HUES64 (cell line): ENCODE results near the gene UST.
"Not testable (repeated sequence)": the region's sequence is repeated elsewhere in the genome, so short reads cannot be mapped to it uniquely, and the experiment has no call there.

Experiments
- H3K27ac ChIP-seq: 2 replicates; pipeline ENCODE4 v1.7.0; 2013; ENCODE audit warnings: low read depth, low read length, inconsistent platforms
- H3K27me3 ChIP-seq: 2 replicates; pipeline ENCODE4 v1.6.1; 2013; ENCODE audit warnings: mild to moderate bottlenecking, low read length; ENCODE audit not compliant: insufficient read depth
- H3K36me3 ChIP-seq: 2 replicates; pipeline ENCODE4 v1.6.1; 2013; ENCODE audit warnings: mild to moderate bottlenecking, low read length; ENCODE audit not compliant: insufficient read depth
- H3K4me1 ChIP-seq: 2 replicates; pipeline ENCODE4 v1.6.1; 2013; ENCODE audit warnings: mild to moderate bottlenecking, low read length, moderate library complexity; ENCODE audit not compliant: insufficient read depth
- H3K4me3 ChIP-seq: 2 replicates; pipeline ENCODE4 v1.5.1; 2013; ENCODE audit warnings: mild to moderate bottlenecking, low read length, moderate library complexity
- H3K9ac ChIP-seq: 2 replicates; pipeline ENCODE4 v1.6.1; 2013; ENCODE audit warnings: mild to moderate bottlenecking, low read depth, low read length
- H3K9me3 ChIP-seq: 2 replicates; pipeline ENCODE4 v1.6.1; 2013; ENCODE audit warnings: low read depth, low read length; ENCODE audit not compliant: insufficient read depth
- WGBS: fragments of 150-250, 120-280 bp; methylation state at CpG from one replicate; pipeline ENCODE4 v1.1.7; 2013; ENCODE audit warnings: missing lambda C conversion rate; 5-methylcytosine and 5-hydroxymethylcytosine counted together

Gene UST

DNA sequence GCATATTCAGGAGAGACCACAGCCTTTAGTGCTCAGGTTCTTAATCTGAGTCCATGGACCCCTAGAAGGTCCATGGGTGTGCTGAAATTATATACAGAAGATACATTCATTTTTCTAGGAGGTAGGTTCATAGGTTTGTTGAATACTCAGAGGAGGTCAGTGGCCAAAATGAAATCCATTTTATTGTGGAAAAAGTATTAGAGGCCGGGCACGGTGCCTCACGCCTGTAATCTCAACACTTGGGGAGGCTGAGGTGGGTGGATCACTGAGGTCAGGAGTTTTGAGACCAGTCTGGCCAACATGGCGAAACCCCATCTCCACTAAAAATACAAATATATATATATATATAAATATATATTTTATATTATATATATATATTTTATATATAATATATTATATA is 9.0 kb upstream of the UST start:
- 93% methylated on average over 3 of the region's 4 CpGs for WGBS
- no peaks in the 10 kb centered on the region for H3K27me3 ChIP-seq
- no peak overlapping the region for H3K4me3 ChIP-seq
- H3K4me1 ChIP-seq: no peaks in the 10 kb centered on the region
- no peak overlapping the region for H3K9ac ChIP-seq
- no peaks in the 10 kb centered on the region for H3K36me3 ChIP-seq
- no peak overlapping the region for H3K27ac ChIP-seq
- H3K9me3 ChIP-seq: no peaks in the 10 kb centered on the region

DNA sequence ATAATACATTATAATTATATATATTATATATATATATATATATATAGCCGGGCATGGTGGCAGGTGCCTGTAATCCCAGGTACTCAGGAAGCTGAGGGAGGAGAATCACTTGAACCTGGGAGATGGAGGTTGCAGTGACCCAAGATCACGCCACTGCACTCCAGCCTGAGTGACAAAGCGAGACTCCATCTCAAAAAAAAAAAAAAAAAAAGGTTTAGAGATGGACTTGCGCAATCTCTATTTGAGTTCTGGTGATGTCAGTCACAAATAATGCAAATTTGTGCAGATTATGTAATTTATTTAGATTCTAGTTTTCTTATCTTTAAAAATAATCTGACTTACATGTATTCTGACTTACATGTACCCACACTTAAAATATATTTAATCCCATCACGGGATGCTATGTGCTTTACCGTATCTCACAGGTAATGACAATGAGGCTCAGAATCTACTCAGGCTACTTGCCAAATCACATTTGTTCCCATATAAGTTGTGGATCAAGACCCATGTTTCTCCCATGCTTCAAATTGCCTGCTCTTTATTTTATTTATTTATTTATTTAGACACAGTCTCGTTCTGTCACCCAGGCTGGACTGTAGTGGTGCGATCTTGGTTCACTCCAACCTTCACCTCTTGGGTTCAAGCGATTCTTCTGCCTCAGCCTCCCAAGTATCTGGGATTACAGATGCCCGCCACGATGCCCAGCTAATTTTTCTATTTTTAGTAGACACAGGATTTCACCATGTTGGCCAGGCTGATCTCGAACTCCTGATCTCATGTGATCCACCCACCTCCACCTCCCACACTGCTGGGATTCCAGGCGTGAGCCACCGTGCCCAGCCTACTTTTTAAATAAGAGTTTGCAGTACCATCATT is 7.6 kb upstream of the UST start:
- Histone ChIP-seq H3K4me1 (no peaks in the 10 kb centered on the region), H3K9me3 (no peaks in the 10 kb centered on the region), H3K27me3 (no peaks in the 10 kb centered on the region), H3K9ac (no peak overlapping the region), H3K4me3 (no peak overlapping the region), H3K27ac (no peak overlapping the region), H3K36me3 (no peaks in the 10 kb centered on the region)
- 98% methylated on average over 13 of the region's 14 CpGs for WGBS

GRCh38 chr6:148739822-148740128 is 7.1 kb upstream of the UST start:
- H3K9ac ChIP-seq: no peak overlapping the region
- H3K9me3 ChIP-seq: no peaks in the 10 kb centered on the region
- H3K27ac ChIP-seq: no peak overlapping the region
- H3K4me3 ChIP-seq: no peak overlapping the region
- H3K4me1 ChIP-seq: no peaks in the 10 kb centered on the region
- H3K27me3 ChIP-seq: peaks cover under 1% of the 10 kb centered on the region; the same call in 1 of the 2 replicates
- WGBS: 93% methylated on average over 3 of the region's 3 CpGs
- no peaks in the 10 kb centered on the region for H3K36me3 ChIP-seq

DNA sequence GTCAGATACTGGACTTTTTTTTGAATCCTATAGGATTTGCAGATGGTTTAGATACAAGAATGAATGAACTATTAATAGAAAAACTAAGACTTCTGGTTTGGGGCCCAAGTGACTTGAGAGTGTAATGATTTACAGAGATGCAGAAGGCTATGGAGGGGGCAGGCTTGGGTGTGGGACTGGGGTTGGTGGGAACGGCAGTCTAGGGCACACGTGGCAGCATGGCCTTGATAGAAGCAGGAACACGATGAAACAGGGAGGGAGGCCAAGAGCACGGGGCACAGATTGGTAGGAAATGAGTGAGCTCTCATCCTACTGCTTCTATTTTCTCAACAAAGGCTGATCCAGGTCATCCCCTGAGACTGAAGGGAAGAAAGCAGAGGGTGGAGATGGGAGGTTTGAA is 3.4 kb upstream of the UST start:
- H3K27ac ChIP-seq: no peak overlapping the region
- no peaks in the 10 kb centered on the region for H3K9me3 ChIP-seq
- H3K36me3 ChIP-seq: no peaks in the 10 kb centered on the region
- H3K9ac ChIP-seq: no peak overlapping the region
- no peak overlapping the region for H3K4me3 ChIP-seq
- 95% methylated on average over 4 of the region's 4 CpGs for WGBS
- H3K4me1 ChIP-seq: peaks cover 8% of the 10 kb centered on the region
- H3K27me3 ChIP-seq: peaks cover 3% of the 10 kb centered on the region; the same call in 1 of the 2 replicates

- Histone ChIP-seq H3K9me3 (no peaks in the 10 kb centered on the region), H3K9ac (peak overlapping the region; percentile 79), H3K36me3 (no peaks in the 10 kb centered on the region), H3K4me3 (peak overlapping the region; percentile 66), H3K4me1 (peaks cover 20% of the 10 kb centered on the region), H3K27ac (peak overlapping the region; percentile 50; the same call in 1 of the 2 replicates), H3K27me3 (peaks cover 12% of the 10 kb centered on the region; the same call in 1 of the 2 replicates)
- WGBS: 12% methylated on average over 4 of the region's 6 CpGs
Measured at GRCh38 chr6:148745926-148746325, 904 bp upstream of the UST start.

DNA sequence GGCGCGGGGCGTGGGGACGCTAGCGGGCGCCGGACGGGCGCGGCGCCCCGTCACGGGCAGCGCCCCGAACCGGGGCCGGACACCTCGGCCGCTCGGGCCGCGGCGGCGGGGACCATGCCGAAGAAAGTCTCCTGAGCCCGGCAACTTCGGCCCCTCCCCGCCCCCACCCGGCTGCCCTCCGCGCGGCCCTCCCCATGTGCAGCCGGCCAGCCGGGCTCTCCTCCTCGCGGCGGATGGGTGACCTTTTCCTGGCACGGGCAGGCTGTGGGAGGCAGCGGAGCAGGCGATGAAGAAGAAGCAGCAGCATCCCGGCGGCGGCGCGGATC is 278 bp downstream of the UST start:
- peak overlapping the region; percentile 66 for H3K4me3 ChIP-seq
- peak overlapping the region; percentile 50; the same call in 1 of the 2 replicates for H3K27ac ChIP-seq
- H3K27me3 ChIP-seq: peaks cover 12% of the 10 kb centered on the region; the same call in 1 of the 2 replicates
- H3K4me1 ChIP-seq: peaks cover 27% of the 10 kb centered on the region
- under 1% methylated on average over 45 of the region's 45 CpGs for WGBS
- H3K36me3 ChIP-seq: no peaks in the 10 kb centered on the region
- peak overlapping the region; percentile 79 for H3K9ac ChIP-seq
- no peaks in the 10 kb centered on the region for H3K9me3 ChIP-seq

DNA sequence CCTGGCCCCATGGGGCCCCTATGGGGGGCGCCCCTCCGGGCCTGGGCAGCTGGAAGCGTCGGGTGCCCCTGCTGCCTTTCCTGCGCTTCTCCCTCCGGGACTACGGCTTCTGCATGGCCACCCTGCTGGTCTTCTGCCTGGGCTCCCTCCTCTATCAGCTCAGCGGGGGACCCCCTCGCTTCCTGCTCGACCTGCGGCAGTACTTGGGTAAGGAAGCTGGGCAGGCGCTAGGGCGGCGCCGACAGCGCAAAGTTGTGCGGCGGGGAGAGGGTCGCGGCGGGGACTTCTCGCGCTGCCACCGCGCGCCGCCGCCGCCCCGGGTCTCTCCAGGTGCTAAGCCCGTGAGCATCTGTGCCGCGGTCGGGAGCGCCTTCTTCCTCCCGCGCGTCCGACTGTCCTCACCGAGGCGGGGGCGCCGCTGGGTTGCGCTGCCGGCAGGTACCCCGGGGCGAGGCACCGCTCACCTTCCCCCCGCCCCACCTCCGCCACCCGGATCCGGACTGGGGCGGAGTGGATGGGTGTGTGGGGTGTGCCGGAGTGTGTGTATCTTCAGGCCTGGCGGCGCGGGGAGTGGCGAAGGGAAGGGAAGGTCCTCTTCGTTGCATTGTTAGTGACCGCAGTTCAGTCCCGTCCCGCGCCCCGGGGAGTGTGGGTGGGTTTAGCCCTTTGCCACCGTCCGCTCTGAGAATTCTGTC is 788 bp downstream of the UST start:
- Histone ChIP-seq H3K9ac (peak overlapping the region; percentile 79), H3K9me3 (no peaks in the 10 kb centered on the region), H3K4me1 (peaks cover 29% of the 10 kb centered on the region), H3K27me3 (peaks cover 12% of the 10 kb centered on the region; the same call in 1 of the 2 replicates), H3K4me3 (peak overlapping the region; percentile 66), H3K27ac (peak overlapping the region; percentile 50; the same call in 1 of the 2 replicates), H3K36me3 (no peaks in the 10 kb centered on the region)
- WGBS: under 1% methylated on average over 59 of the region's 66 CpGs

DNA sequence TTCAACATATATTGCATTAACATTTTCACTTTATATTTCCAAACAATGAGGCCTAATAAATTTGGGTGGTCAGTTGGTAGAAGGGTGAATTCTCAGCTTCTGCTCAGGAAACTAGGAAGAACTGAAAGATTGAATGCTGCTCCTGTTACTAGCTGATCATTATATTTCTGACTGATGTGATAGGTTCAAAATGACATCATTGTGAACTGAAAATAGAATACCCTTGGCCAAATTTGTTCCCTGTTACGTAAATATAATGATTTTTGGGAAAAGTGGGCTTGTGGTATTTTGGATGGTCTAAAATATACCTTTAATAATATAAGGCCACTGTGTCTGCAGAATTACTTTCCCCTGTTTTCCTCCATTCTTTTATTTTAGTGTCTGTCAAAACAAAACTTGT is 2.8 kb downstream of the UST start:
- Histone ChIP-seq H3K27me3 (peaks cover 12% of the 10 kb centered on the region; the same call in 1 of the 2 replicates), H3K9me3 (no peaks in the 10 kb centered on the region), H3K27ac (no peak overlapping the region), H3K4me1 (peaks cover 31% of the 10 kb centered on the region), H3K4me3 (no peak overlapping the region), H3K36me3 (no peaks in the 10 kb centered on the region), H3K9ac (no peak overlapping the region)
- 100% methylated on average over 1 of the region's 1 CpG for WGBS

DNA sequence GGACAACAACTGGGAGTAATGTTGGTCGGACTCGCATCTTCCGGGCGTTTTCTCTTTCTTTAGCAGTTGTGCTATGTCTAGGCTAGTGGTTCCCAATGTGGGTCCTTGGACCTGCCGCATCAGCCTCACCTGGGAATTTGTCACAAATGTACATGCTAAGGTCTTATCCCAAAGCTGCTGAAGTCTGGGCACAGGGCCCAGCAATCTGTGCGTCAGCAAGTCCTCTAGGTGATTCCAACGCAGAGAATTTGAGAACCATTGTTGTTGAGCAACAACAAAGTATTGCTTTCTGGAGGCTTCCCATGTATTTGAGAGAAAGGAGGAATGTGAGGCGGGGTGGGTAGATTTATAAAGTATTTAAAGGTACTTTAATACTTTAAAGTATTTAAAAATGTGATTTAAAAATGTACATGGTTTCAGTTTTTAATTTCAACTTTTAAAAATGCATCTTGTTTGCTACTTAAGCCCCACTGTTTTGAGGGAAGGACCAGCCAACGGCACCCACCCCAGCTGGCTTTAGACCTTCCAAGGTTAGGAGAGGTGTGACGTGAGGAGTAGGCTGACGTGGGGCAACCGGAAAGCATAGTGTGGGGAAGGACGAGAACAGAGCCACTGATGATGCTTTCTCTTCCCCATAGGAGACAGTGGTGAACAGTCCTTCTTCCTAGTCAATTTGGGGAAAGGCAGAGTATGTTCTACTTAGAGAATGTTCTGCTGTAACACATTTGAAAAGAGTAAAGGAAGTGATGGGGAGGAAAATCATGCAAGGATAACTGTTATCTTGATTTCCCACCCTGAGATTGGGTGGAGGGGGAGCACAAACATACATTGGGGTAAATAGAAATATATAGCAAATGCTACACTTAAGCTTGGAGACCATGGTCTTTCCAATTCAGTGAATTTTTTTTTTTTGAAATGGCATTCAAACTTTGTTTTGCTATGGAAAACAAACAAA is 4.3 kb downstream of the UST start:
- Histone ChIP-seq H3K4me1 (peaks cover 32% of the 10 kb centered on the region), H3K4me3 (no peak overlapping the region), H3K9me3 (no peaks in the 10 kb centered on the region), H3K9ac (no peak overlapping the region), H3K27me3 (peaks cover 9% of the 10 kb centered on the region; the same call in 1 of the 2 replicates), H3K36me3 (no peaks in the 10 kb centered on the region), H3K27ac (no peak overlapping the region)
- WGBS: 91% methylated on average over 13 of the region's 13 CpGs

DNA sequence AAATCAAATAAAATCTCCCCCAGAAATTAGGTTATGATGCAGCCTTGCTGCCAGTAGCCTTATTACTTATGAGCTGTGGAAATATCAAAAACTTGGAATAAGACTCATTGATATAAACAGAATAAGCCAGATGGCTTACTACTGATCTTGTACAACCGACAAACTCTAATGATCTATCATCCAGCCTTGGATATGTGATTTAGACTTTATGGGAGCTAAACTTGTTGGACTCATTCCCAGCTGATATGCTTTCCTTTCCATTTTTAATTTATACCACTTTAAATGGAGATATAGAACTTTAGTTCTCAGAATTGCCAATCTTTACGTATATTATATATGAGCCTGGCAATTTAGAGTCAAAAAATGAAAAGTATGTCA is 5.0 kb downstream of the UST start:
- H3K27me3 ChIP-seq: peaks cover 9% of the 10 kb centered on the region; the same call in 1 of the 2 replicates
- no peak overlapping the region for H3K27ac ChIP-seq
- no peaks in the 10 kb centered on the region for H3K36me3 ChIP-seq
- no peak overlapping the region for H3K4me3 ChIP-seq
- peaks cover 33% of the 10 kb centered on the region for H3K4me1 ChIP-seq
- H3K9ac ChIP-seq: no peak overlapping the region
- no peaks in the 10 kb centered on the region for H3K9me3 ChIP-seq
- WGBS: 100% methylated on average over 1 of the region's 2 CpGs

DNA sequence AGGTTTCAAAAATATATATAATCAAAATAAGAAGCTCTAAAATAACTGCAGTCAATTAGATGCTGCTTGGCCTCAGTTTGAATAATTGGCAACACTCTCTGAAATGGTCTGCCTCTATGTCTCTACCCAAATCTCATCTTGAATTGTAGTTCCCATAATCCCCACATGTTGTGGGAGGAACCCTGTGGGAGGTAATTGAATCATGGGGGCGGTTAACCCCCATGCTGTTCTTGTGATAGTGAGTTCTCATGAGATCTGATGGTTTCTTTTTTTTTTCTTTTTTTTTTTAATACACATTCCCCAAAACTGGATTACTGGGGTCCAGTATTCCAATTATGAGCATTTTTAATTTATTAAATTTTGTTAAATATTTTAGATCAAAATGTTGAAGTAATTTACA is 8.5 kb downstream of the UST start:
- WGBS: no CpG with 5 or more reads among the region's 1 CpG
- H3K4me1 ChIP-seq: peaks cover 31% of the 10 kb centered on the region
- not testable (repeated sequence) for H3K9me3 ChIP-seq, H3K27me3 ChIP-seq, H3K9ac ChIP-seq, H3K36me3 ChIP-seq, H3K27ac ChIP-seq, H3K4me3 ChIP-seq
